ENCODE measurements around the gene PSD4.

- TF ChIP-seq, protein P1, sequence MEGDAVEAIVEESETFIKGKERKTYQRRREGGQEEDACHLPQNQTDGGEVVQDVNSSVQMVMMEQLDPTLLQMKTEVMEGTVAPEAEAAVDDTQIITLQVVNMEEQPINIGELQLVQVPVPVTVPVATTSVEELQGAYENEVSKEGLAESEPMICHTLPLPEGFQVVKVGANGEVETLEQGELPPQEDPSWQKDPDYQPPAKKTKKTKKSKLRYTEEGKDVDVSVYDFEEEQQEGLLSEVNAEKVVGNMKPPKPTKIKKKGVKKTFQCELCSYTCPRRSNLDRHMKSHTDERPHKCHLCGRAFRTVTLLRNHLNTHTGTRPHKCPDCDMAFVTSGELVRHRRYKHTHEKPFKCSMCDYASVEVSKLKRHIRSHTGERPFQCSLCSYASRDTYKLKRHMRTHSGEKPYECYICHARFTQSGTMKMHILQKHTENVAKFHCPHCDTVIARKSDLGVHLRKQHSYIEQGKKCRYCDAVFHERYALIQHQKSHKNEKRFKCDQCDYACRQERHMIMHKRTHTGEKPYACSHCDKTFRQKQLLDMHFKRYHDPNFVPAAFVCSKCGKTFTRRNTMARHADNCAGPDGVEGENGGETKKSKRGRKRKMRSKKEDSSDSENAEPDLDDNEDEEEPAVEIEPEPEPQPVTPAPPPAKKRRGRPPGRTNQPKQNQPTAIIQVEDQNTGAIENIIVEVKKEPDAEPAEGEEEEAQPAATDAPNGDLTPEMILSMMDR (conservative IDR thresholded peaks at IDR 0.05; ENCODE audit: low read depth, low read length), result no peak
- TF ChIP-seq EZH2 (IDR thresholded peaks at IDR 0.05; ENCODE audit: borderline replicate concordance, low read depth, low read length, poor library complexity, severe bottlenecking), result no peak
Measured at GRCh38 chr2:113176696-113177355, 3.1 kb downstream of the PSD4 start.
